HG03066 (cell line): ENCODE measurements around the gene TNIK.

Experiments used
- ATAC-seq: cut with Tn5 transposase; IDR thresholded peaks from one replicate; pipeline ENCODE4 v1.9.1; 2021; ENCODE audit warnings: low read depth; ENCODE audit not compliant: unreplicated experiment

TNIK gene

GRCh38 chr3:171068658-171069057, 391.5 kb downstream of the TNIK start:
- no peak for ATAC-seq

- ATAC-seq = no peak
Observed at GRCh38 chr3:171066206-171066605, 394.0 kb downstream of the TNIK start.

- ATAC-seq = no peak
Observed at GRCh38 chr3:171065732-171066131, 394.5 kb downstream of the TNIK start.

GRCh38 chr3:171064461-171064860, 395.7 kb downstream of the TNIK start:
- no peak for ATAC-seq

DNA sequence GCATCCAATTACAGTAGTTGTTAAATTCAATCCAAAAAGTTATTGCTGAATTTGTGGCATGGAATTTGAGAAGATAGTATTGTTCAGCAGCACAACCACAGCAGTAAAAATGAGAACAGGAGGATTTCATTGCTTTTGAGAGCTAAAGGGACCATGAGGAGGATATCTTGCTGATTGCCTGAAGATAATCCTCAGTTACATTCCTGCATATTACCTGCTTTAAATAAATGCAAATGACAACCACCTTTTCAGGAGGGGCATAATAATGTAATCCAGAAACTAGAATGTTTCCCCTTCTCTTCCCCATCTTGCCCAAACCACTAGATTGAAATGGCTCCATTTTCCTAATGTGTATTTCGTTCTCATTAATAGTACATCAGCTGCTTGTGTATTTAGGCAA, 398.5 kb downstream of the TNIK start:
- no peak for ATAC-seq

- no peak for ATAC-seq
Observed at GRCh38 chr3:171059978-171060377, 400.2 kb downstream of the TNIK start.

DNA sequence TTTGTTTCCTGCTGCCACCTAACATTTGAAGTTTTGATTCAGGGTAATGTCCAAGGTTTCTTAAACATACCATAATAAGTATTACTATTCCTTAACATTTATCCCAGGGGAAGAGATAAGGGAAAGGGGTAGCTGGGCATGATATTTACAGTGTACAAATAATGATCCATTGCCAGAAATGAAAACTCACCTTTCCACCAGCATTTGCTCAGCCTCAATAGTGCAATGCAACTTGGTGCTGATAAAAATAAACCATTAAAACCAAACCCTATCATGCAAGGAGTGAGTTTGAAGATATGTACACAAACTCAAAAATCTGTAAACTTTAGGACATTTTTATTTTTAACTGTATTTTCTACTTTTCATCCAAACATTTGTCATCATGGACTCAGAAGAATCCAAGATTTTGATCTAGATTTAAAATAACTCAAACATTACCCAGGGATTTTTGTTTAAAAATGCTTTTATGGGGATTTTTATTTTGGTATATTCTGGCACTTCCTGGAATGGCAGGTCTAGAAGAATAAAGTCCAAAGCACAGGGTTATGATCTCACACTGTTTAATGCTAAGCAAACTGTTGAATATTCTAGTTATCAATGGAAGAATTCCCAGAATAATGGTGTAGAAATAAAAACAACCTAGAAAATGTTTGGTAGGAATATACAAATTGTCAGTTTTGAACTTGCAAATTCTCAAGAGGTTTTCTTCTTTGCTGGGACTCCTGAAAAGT, 401.2 kb downstream of the TNIK start:
- no peak for ATAC-seq

DNA sequence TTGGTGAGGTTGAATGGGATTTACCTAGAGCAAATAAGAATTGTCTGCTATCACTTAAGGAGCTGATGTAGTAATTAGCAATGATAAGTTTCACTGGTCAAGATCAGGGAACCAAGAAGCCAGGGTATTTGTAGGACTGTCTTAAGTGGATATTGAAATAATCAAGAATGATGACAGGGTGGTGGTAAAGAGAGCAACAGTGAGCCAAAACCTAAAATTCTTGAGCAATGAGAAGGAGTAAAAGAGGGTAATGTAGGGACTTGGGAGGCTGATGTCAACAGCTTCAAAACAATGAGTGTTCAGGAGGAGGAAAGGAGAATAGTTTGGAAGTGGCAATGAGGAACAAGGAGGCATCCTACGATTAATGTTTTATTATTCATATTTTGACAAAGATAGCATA, 402.1 kb downstream of the TNIK start:
- no peak for ATAC-seq

DNA sequence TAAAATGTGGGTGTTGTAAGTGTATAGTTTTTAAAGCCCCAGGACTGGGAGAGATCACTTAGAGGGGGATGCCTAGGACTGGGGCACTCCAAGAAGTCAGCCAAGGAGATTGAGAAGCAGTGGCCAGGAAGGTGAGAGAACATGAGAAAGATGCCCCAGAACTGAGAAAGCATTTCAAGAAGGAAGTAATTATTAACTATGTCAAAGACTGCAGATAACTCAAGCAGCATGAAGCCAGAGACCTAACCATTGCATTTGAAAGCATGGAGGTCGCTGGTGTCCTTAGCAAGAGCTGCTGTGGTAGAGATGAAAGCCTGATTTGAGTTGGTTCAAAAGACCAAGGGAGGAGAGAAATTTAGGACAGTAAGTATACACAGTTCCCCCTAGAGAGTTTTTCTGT, 403.1 kb downstream of the TNIK start:
- no peak for ATAC-seq

DNA sequence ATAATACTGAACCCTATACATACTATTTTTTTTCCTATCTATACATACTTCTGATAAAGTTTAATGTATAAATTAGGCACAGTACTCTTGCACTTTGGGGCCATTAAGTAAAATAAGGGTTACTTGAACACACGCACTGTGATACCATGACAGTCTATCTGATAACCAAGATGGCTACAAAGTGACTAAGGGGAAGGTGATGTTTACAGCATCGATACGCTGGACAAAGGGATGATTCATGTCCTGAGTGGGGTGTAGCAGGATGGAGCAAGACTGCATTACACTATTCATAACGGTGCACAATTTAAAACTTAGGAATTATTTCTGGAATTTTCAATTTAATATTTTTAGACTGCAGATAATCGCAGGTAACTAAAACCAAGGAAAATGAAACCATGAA, 403.7 kb downstream of the TNIK start:
- no peak for ATAC-seq

- no peak for ATAC-seq
Observed at GRCh38 chr3:171055336-171056178, 404.6 kb downstream of the TNIK start.

- no peak for ATAC-seq
Observed at GRCh38 chr3:171054921-171055320, 405.3 kb downstream of the TNIK start.

- ATAC-seq = no peak
Observed at GRCh38 chr3:171054231-171054630, 406.0 kb downstream of the TNIK start.

GRCh38 chr3:171049861-171050444, 410.3 kb downstream of the TNIK start:
- ATAC-seq = no peak

GRCh38 chr3:171046760-171047159, 413.4 kb downstream of the TNIK start:
- no peak for ATAC-seq

GRCh38 chr3:171044835-171045793, 415.1 kb downstream of the TNIK start:
- ATAC-seq = no peak

DNA sequence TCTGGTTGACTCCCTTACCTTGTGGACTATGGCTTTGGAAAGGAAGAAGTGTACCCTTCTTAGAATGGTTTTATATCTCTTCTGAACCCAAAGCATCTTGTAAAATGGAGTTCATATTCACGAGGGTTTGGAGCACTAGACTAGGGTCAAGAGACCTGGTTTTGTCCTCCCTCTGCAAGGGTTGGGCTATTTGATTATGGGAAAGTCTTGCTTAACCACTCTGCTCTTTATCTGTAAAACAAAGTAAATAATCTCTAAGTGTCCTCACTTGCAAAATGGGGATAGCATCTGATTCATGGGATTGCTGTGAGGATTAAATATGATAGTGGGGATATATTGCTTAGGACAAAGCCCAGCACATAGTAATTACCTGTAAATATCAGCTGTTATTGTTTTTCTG, 415.8 kb downstream of the TNIK start:
- no peak for ATAC-seq

- no peak for ATAC-seq
Observed at GRCh38 chr3:171039674-171040073, 420.5 kb downstream of the TNIK start.

- ATAC-seq = no peak
Observed at GRCh38 chr3:171038342-171038741, 421.9 kb downstream of the TNIK start.

DNA sequence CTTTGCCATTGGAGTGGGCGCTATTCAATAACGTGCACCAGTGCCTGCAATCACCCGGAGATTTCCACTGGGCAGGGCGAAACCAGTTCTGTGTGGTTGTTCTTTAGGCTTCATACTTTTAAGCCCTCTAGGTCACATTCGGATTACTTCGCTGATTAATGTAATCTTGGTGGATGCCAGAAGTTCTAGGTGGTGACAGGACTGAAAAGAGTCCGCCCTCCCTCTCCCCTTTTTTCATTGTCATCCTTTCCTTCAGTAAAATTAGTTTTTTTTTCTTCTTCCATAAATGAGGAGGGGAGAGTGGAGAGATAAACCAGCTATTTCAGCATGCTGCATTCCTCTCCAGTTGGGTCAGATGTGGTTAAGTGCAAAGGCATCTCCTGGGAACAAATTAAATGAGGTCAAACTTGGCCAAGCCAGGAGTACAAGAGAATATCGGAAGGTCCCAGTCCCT, 431.4 kb downstream of the TNIK start:
- no peak for ATAC-seq
